GM19467 (cell line): ENCODE measurements around the gene LRMDA.

Source experiments
- ATAC-seq: cut with Tn5 transposase; IDR thresholded peaks from one replicate; pipeline ENCODE4 v1.9.1; 2021; ENCODE audit warnings: mild to moderate bottlenecking, moderate library complexity; ENCODE audit not compliant: unreplicated experiment

The LRMDA gene

GRCh38 chr10:75531571-75532031 is 100.2 kb downstream of the LRMDA start:
- ATAC-seq, result no peak

DNA sequence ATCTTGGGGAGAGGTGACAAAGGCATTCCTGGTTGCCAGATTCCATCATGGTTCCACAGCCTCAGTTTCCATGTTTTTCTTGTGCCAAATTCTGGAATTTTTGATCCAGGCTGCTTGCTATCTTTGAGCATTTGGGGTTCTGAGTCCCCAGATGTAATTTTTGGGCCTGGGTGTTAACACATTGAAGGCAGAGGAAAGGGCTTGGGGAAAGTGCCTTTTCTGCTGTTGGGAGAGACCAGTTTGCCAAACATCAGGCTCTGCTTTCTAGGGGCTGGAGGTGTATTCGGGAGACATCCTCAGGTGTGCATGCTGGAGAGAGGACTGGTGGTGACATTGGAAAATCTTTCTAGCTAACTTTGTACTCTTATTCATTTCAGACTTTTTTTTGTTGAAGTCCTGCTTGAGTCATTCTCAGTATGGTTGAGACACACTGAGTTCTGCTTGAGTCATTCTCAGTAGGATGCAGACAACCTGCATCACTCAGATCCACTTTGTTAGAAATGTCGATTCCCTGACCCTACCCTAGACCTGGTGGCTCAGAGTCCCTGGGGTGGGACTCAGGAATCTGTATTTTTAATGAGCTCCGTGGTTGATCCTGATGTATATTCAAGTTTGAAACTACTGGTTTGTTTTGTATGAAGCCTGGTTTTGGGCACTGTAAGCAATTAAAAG is 101.0 kb downstream of the LRMDA start:
- no peak for ATAC-seq

GRCh38 chr10:75538144-75538543 is 106.7 kb downstream of the LRMDA start:
- ATAC-seq, result no peak

DNA sequence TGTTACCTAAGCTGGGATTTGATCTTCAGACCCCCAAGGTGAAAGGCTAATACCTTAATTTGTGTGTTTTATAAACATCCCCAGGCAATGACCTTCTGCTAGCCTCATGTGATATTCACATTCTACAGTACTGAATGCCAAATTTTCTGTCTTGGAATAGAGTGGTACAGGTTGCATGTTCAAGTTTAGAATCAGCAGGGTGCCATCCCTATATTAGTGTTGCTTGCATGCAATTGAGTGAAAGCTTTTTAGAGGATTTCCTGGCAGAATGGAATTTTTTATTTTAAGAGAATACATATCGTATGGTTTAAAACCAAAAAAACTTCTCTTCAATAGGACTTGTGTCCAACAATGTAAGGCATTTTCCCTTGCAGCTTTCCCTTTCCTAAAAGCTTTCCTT is 107.3 kb downstream of the LRMDA start:
- no peak for ATAC-seq

- ATAC-seq, result no peak
Observed at GRCh38 chr10:75540357-75540966, 109.0 kb downstream of the LRMDA start.

GRCh38 chr10:75540981-75541380 is 109.6 kb downstream of the LRMDA start:
- ATAC-seq, result no peak

DNA sequence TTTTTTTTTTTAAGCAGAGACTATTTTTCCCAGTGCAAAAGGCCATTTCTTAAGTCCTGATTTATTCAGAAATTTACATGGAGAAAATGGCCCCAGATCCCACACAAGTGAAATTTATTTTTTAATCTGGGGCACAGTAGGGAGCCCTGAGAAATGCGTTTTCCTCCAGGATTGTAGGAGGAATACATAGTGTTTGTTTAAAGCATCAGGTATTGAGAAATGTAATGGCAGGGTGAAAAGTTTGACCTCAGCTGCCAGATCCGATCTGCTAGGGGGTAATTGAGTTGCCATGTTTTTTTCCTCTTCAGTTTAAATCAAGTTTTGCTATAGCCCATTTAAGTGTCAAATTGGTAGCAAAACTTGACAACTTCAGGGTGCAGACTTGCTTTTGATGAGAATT is 110.0 kb downstream of the LRMDA start:
- ATAC-seq, result no peak

DNA sequence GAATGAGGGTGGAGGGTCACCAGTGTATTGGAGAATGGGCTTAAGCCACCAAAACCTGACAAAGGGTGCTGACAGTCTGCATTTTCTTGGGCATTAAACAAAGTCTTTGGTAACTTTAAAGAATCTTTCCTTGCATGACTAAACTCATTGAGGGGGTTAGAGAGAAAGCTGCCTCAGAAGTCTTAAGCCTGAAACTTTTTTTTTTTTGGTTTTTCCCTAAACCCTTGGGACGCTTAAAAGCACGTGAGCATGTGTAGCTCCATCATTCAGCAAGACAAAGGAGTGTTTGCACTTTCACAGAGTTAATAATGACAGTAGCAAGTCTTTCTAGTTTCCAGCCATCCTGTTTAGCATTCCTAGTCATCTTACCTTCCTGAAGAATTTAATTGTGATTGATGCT is 110.7 kb downstream of the LRMDA start:
- ATAC-seq, result no peak

- no peak for ATAC-seq
Observed at GRCh38 chr10:75542906-75543305, 111.5 kb downstream of the LRMDA start.

DNA sequence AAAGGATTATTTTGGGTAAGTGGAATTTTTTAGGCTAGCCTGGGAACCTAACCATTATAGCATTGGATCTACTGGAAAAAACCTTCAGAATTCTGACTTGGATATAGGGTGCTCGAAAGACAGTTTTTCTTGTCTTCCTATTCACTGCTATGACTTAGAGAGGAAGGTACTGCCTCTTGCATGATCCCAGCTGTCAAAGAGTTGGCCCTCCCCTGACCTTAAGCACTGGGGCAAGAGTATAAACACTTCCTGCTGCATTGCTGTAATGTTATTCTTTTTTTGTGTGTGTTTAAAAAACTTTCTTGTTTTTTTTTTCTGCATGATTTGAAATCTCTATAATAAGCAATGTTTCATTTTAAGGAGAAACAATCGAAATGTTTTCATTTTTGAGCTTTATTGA is 113.0 kb downstream of the LRMDA start:
- ATAC-seq, result no peak

- ATAC-seq, result no peak
Observed at GRCh38 chr10:75544993-75545706, 113.7 kb downstream of the LRMDA start.

DNA sequence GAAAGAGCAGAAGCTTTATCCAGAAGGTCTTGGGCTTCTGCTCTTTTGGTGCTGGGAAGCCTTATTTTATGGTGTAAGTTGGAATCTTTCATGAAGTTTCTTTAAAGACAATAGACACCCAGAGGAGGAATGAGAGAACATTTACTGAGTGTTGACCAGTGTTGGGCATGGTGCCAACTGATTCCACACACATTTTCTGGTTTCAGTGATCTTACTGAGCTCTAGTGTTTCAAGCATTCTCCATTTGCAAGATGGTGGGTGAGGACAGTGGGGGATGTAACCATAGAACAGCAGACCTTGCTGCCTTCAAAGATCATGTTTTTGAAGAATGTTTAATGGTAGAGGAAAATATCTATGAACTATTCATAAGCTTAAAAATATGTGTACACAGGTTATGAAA is 114.6 kb downstream of the LRMDA start:
- ATAC-seq, result no peak

DNA sequence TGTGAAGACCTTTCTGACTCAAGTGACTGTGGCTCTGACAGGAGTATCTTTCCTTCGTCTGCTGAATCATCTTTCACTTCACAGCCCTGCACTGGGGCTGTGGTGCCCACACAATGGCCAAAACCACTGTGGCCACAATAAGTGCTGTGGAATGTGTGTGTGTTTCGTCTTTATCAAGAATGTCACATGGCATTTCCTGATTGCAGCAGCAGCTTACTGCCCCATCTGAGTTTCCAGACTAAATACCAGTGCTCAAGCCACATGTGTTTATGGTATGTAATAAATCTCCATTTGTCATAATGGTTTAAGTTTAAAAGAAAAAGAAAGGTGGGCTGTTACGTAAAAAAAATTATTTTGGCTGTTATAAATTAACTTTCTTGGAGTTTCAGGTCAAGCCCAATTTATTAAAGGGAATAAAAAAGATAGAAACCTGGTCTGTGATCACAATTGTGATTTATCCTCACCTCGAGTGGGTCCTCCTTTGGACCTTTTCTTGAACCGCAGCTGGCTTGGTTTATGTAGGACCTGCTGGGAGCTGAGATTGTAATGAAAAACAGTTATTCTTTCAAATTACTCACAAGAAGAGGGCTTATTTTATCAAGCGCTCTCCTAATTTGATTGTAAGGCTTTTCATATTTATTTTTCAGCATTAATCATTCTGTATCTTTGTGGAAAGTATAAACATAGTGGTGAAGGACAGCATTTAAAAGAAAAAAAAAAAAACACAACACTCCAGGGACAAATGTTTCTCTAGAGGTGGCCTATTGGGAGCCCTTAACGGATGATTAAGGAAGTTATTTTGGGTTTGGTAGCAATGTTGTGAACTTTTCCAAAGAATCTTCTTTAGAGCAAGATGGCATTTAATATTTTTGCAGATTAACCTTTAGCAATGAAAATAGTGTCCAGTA is 116.2 kb downstream of the LRMDA start:
- no peak for ATAC-seq

GRCh38 chr10:75548356-75548755 is 116.9 kb downstream of the LRMDA start:
- no peak for ATAC-seq

- no peak for ATAC-seq
Observed at GRCh38 chr10:75550191-75550590, 118.8 kb downstream of the LRMDA start.

GRCh38 chr10:75552171-75552570 is 120.7 kb downstream of the LRMDA start:
- no peak for ATAC-seq

DNA sequence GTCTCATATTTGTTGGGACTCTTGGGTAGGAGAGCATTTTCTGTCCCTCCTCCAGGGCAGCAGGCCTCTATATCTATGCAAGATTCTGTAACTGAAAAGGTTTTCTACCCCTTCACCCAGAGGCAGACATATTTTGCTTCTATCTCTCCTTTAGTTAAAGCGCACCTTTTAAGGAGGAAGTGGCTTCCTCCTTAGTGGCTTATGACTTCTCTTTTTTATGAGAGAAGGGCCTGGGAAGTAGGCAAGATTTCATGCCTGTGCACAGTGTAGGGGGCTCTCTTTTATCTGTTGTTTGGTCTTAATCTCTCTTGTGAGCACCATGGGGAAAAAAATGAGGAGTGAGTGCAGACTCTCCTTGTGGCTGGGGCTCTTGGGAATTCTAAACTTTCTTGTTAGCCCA is 122.1 kb downstream of the LRMDA start:
- no peak for ATAC-seq

GRCh38 chr10:75555323-75555722 is 123.9 kb downstream of the LRMDA start:
- no peak for ATAC-seq

DNA sequence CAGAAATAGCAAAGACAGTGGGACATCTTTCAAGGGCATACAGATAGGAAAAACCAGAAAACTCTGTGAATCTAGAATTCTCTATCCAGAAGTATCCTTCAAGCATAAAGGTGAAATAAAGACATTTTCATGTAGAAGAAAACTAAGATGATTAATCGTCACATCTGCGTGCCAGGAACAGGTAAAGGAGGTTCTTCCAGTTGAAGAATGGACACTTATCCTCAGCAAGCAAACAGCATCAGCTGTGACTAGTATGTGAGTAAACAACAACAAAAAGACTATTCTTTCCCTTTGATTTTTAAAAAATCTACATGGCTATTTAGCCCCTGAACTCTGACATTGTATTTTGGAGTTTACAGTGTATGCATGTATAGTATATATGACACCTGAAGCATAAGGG is 124.9 kb downstream of the LRMDA start:
- no peak for ATAC-seq

DNA sequence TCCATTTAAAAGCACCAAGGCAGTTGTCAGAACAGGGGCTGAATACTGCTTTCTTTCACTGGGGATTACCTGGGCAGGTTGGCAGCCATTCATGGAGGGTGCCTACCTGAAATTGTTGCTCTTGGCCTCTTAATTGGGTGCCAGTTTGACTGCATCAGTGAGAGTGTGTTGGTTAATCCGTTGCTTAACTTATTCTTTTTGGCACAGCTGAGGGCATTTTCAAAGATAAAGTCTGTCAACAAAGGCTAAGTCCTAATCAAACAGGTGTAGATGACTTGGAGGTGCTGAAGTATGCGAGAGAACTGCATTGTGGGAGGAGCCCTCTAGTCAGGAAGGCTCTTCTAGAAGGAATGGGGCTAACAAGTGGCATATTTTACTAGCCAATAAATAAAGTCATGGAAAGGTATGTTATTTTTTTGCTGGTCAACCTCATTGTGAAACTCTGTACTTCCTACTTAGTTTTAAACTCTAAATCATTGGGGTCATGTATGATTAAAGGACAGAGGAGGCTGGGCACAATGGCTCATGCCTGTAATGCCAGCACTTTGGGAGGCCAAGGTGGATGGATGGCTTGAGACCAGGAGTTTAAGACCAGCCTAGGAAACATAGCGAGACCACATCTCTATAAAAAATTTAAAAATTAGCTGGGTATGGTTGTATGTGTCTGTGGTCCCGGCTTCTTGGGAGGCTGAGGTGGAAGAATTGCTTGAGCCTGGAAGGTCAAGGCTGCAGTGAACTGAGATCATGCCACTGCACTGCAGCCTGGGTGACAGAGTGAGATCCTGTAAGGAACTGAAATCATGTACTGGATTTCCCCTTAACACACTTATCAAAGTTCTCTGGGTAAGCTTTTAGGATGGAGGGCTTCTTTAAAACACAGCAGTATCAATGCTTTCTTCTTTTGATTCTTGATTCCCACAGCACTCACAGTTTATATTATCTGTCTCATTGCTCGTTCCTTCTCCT is 134.1 kb downstream of the LRMDA start:
- no peak for ATAC-seq
